GM19193 (cell line): Measurements from ENCODE around the gene CLCA2.

Experiments used
- POLR2A ChIP-seq: IDR thresholded peaks from 4 replicates; pipeline ENCODE4 v1.6.1; 2011; ENCODE audit not compliant: insufficient read depth, insufficient read length; ENCODE audit errors: extremely low read depth

The CLCA2 gene

GRCh38 chr1:86416343-86416742 lies 7.6 kb upstream of the CLCA2 start:
- TF ChIP-seq POLR2A: no peak

GRCh38 chr1:86419277-86419903 lies 4.6 kb upstream of the CLCA2 start:
- TF ChIP-seq POLR2A: no peak

GRCh38 chr1:86421601-86422280 lies 2.2 kb upstream of the CLCA2 start:
- TF ChIP-seq POLR2A: no peak

- no peak for TF ChIP-seq POLR2A
Measured at GRCh38 chr1:86423473-86423872, 498 bp upstream of the CLCA2 start.

- no peak for TF ChIP-seq POLR2A
Measured at GRCh38 chr1:86429122-86429725, 5.3 kb downstream of the CLCA2 start.

- TF ChIP-seq POLR2A: no peak
Measured at GRCh38 chr1:86429835-86430234, 5.9 kb downstream of the CLCA2 start.

GRCh38 chr1:86430376-86430775 lies 6.4 kb downstream of the CLCA2 start:
- no peak for TF ChIP-seq POLR2A

- no peak for TF ChIP-seq POLR2A
Measured at GRCh38 chr1:86434059-86434458, 10.1 kb downstream of the CLCA2 start.

- TF ChIP-seq POLR2A: no peak
Measured at GRCh38 chr1:86435327-86435726, 11.4 kb downstream of the CLCA2 start.

GRCh38 chr1:86436041-86436440 lies 12.1 kb downstream of the CLCA2 start:
- TF ChIP-seq POLR2A: no peak

GRCh38 chr1:86441581-86441980 lies 17.6 kb downstream of the CLCA2 start:
- no peak for TF ChIP-seq POLR2A

- no peak for TF ChIP-seq POLR2A
Measured at GRCh38 chr1:86441997-86442396, 18.0 kb downstream of the CLCA2 start.

- TF ChIP-seq POLR2A: no peak
Measured at GRCh38 chr1:86445919-86446318, 21.9 kb downstream of the CLCA2 start.

GRCh38 chr1:86447198-86447790 lies 23.3 kb downstream of the CLCA2 start:
- no peak for TF ChIP-seq POLR2A

GRCh38 chr1:86448670-86449069 lies 24.7 kb downstream of the CLCA2 start:
- TF ChIP-seq POLR2A: no peak

GRCh38 chr1:86449103-86449502 lies 25.1 kb downstream of the CLCA2 start:
- TF ChIP-seq POLR2A: no peak

- no peak for TF ChIP-seq POLR2A
Measured at GRCh38 chr1:86450847-86451246, 26.9 kb downstream of the CLCA2 start.

GRCh38 chr1:86453664-86454063 lies 29.7 kb downstream of the CLCA2 start:
- TF ChIP-seq POLR2A: no peak
